Duodenal mucosa (tissue), 2 donors: ENCODE data around the gene HOXB1.

ENCODE experiments used
- H3K27ac ChIP-seq: one replicate; pipeline ENCODE4 v1.7.0; 2013; ENCODE audit warnings: low read depth, low read length
- H3K27me3 ChIP-seq, 2 donors: one replicate each; pipeline ENCODE4 v1.7.0; 2013; ENCODE audit warnings: low read length in 2 of 2, control low read depth in 1 of 2; ENCODE audit not compliant: insufficient read depth in 2 of 2, control insufficient read depth in 1 of 2
- H3K36me3 ChIP-seq, 2 donors: one replicate each; pipeline ENCODE4 v1.7.0; 2013; ENCODE audit warnings: low read length in 2 of 2, control low read depth in 1 of 2; ENCODE audit not compliant: insufficient read depth in 2 of 2, control insufficient read depth in 1 of 2
- H3K4me1 ChIP-seq, 2 donors: one replicate each; pipeline ENCODE4 v1.7.0; 2013; ENCODE audit warnings: low read length in 2 of 2, control low read depth in 1 of 2; ENCODE audit not compliant: insufficient read depth in 2 of 2, control insufficient read depth in 1 of 2
- H3K4me3 ChIP-seq, 2 donors: one replicate each; pipeline ENCODE4 v1.7.0; 2013; ENCODE audit warnings: low read length in 2 of 2, low read depth in 1 of 2
- H3K9ac ChIP-seq, 2 donors: one replicate each; pipeline ENCODE4 v1.7.0; 2013; ENCODE audit warnings: low read length in 2 of 2, low read depth in 1 of 2
- H3K9me3 ChIP-seq, 2 donors: one replicate each; pipeline ENCODE4 v1.7.0; 2013; ENCODE audit warnings: low read length in 2 of 2, control low read depth in 1 of 2; ENCODE audit not compliant: control insufficient read depth in 1 of 2

The HOXB1 gene

DNA sequence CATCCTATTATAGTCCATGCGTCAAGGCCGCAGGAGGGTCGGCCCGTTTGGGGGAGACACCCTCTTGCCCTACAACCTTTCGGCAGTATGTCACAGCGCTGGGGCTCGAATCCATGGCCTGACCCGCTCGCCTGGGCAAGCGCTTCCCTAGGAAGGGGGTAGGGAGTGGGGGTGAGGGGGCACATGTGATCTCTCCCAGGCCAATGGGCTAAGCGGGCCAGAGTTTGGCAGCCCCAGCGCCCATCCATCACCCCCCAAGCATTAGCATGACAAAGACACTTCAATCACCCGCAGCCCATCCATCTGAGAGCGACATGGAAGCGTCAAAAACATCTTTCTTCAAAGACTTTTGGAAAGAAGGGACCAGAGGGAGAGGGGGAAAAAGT lies at the start of gene HOXB1:
Gene HOXB1, minus strand, starts transcription at position 125 of the 386 bp plus-strand sequence. Its CDS starts 107 bp downstream, at position 18.
- Histone ChIP-seq H3K9ac (no peak within 1 kb of the TSS), H3K27me3 (peaks cover 9 to 32% of the 10 kb centered on the region in 2 donors), H3K36me3 (no peaks in the 10 kb centered on the region), H3K9me3 (no peaks in the 10 kb centered on the region), H3K4me3 (no peak within 1 kb of the TSS), H3K27ac (no peak within 1 kb of the TSS), H3K4me1 (no peaks in the 10 kb centered on the region)

DNA sequence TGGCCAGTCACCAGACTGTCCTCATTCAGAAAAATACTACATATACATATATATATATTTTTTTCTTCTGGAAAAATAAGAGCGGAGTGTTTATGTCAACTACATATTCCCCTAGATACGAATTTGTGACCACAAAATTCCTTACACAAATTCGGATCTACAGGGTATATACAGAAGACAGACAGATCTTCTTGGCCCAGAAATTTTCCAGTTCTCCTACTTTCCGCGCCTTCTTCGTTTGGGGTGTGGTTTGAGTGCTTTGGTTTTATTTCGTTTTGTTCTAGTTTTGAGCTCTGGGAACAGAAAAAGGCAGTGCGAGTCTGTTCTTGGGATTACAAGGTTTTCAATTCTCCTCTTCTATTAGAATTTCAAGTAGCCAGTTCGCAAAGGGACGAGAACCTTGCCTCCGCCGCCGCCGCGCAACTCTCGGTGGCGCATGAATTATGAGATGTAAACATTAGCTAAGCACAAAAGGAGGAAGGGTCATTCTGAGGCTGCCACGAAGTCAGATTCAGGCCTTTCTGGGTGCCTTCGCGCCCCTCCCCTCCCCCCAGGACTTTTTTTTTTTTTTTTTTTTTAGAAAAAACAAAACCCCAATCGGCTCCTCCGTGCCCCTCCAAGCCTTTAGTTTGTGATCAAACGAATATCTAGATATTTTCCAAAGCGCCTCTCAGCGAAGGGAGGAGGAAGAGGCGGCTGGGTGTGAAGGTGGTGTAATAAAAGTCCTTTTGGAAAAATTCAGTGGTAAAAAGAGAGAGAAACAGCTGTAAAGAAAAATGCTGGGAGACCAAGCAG lies 49.1 kb upstream of the HOXB1 start:
- no peaks in the 10 kb centered on the region for H3K36me3 ChIP-seq
- peak overlapping the region; percentile 61 for H3K27ac ChIP-seq
- H3K27me3 ChIP-seq, result peaks cover 54 to 84% of the 10 kb centered on the region in 2 donors
- H3K9ac ChIP-seq, result peak overlapping the region; percentile 53 to 66
- H3K9me3 ChIP-seq, result no peaks in the 10 kb centered on the region
- peaks cover 0 to 11% of the 10 kb centered on the region in 2 donors for H3K4me1 ChIP-seq
- peak overlapping the region in 1 of 2 donors; percentile 55 for H3K4me3 ChIP-seq

- Histone ChIP-seq H3K4me1 (peaks cover 0 to 11% of the 10 kb centered on the region in 2 donors), H3K27ac (peak overlapping the region; percentile 45), H3K9me3 (no peaks in the 10 kb centered on the region), H3K36me3 (no peaks in the 10 kb centered on the region), H3K4me3 (peak overlapping the region; percentile 21 to 57), H3K9ac (peak overlapping the region in 1 of 2 donors; percentile 69), H3K27me3 (peaks cover 58 to 87% of the 10 kb centered on the region in 2 donors)
Measured at GRCh38 chr17:48579471-48579759, 48.6 kb upstream of the HOXB1 start.

- Histone ChIP-seq H3K27ac (peak overlapping the region; percentile 77), H3K4me3 (peak overlapping the region; percentile 57 to 59), H3K27me3 (peaks cover 57 to 87% of the 10 kb centered on the region in 2 donors), H3K36me3 (no peaks in the 10 kb centered on the region), H3K9me3 (no peaks in the 10 kb centered on the region), H3K9ac (peak overlapping the region; percentile 37 to 69), H3K4me1 (peaks cover 0 to 11% of the 10 kb centered on the region in 2 donors)
Measured at GRCh38 chr17:48578616-48579470, 48.0 kb upstream of the HOXB1 start.

GRCh38 chr17:48577946-48578615 lies 47.3 kb upstream of the HOXB1 start, which contains the start of gene HOXB4:
HOXB4 (minus strand) TSS chr17:48578350; CDS start chr17:48578319, 31 bp downstream.
- Histone ChIP-seq H3K27me3 (peaks cover 58 to 87% of the 10 kb centered on the region in 2 donors), H3K4me1 (peaks cover 0 to 5% of the 10 kb centered on the region in 2 donors), H3K9ac (peak within 1 kb of the TSS; percentile 46 to 69), H3K4me3 (peak within 1 kb of the TSS; percentile 57 to 59), H3K27ac (peak within 1 kb of the TSS; percentile 77), H3K9me3 (no peaks in the 10 kb centered on the region), H3K36me3 (no peaks in the 10 kb centered on the region)

DNA sequence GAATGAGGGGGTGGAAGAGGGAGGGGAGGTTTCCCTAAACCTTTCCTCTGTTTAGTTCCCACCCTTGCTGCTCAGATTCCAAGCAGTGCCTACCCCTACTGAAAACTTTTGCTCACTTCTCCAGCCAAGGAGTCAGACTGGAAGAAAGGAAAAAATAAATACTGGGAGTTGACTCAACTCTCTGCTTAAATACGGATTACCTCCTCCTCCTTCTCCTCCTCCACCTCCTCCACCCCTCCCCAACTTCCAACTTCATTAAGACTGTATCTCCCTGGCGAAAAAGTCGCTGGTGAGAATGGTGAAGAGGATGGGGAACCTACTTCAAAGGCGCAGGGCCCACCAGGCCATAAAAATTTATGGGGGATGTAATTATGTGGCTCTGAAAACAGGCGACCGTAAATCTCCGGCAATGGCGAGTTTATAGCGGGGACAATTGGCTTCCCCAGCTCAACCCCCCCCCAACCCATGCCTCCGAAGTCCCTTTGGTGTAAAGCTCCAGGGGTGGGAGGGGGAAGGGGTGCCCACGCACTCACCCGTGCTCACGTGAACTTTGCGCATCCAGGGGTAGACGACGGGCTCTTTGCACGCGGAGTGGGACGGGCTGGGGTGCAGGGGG lies 46.6 kb upstream of the HOXB1 start:
- H3K36me3 ChIP-seq, result no peaks in the 10 kb centered on the region
- H3K9me3 ChIP-seq, result no peaks in the 10 kb centered on the region
- peak overlapping the region; percentile 57 for H3K27ac ChIP-seq
- H3K4me1 ChIP-seq, result peaks cover 0 to 5% of the 10 kb centered on the region in 2 donors
- H3K9ac ChIP-seq, result peak overlapping the region; percentile 46 to 54
- peak overlapping the region; percentile 52 to 57 for H3K4me3 ChIP-seq
- peaks cover 58 to 87% of the 10 kb centered on the region in 2 donors for H3K27me3 ChIP-seq

DNA sequence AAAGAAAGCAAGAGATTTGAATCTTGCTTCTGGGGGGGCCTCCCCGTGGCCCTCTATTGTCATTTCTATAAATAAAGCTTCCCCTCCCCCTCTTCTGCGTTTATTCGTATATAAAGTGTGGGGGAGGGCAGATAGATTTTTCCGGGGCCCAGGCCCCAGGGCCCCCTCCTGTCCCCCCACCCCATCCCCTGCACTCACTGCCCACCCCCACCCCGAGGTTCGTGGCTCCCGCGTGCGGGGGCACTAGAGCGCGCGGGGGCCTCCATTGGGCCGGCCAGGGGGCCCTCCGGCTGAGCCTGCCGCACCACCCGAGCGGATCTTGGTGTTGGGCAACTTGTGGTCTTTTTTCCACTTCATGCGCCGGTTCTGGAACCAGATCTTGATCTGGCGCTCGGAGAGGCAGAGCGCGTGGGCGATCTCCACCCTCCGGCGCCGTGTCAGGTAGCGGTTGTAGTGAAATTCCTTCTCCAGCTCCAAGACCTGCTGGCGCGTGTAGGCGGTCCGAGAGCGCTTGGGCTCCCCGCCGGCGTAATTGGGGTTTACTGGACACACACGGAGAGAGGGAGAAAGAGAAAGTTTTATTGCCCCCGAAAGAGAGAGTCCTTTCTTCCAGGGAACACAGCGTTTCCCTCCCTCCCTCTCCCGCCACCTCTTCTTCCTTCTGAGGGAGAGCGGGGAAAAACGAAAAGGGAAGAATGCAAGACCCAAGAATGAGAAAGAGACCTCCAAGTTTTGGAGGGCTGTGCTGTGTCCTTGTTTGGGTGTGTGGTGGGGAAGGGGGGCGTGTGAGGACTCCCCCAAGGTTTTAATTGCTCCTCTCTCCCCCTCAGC lies 45.9 kb upstream of the HOXB1 start:
- H3K9me3 ChIP-seq, result no peaks in the 10 kb centered on the region
- H3K27me3 ChIP-seq, result peaks cover 62 to 87% of the 10 kb centered on the region in 2 donors
- peak overlapping the region; percentile 52 to 57 for H3K4me3 ChIP-seq
- no peaks in the 10 kb centered on the region for H3K36me3 ChIP-seq
- peaks cover 0 to 5% of the 10 kb centered on the region in 2 donors for H3K4me1 ChIP-seq
- peak overlapping the region; percentile 81 for H3K27ac ChIP-seq
- peak overlapping the region; percentile 46 to 54 for H3K9ac ChIP-seq

- Histone ChIP-seq H3K4me3 (peak overlapping the region in 1 of 2 donors; percentile 9), H3K9ac (peak overlapping the region; percentile 3 to 9), H3K27ac (peak overlapping the region; percentile 81), H3K9me3 (no peaks in the 10 kb centered on the region), H3K36me3 (no peaks in the 10 kb centered on the region), H3K4me1 (peaks cover 0 to 5% of the 10 kb centered on the region in 2 donors), H3K27me3 (peaks cover 62 to 87% of the 10 kb centered on the region in 2 donors)
Measured at GRCh38 chr17:48575673-48576478, 45.1 kb upstream of the HOXB1 start.
